HUES6 (cell line): ENCODE measurements around the gene DNPH1.

ENCODE experiments used
- H3K27ac ChIP-seq: 2 replicates; pipeline ENCODE4 v1.7.0; 2013; ENCODE audit warnings: low read depth, mild to moderate bottlenecking, low read length, inconsistent platforms
- H3K27me3 ChIP-seq: 2 replicates; pipeline ENCODE4 v1.6.1; 2013; ENCODE audit warnings: low read length; ENCODE audit not compliant: control insufficient read depth, insufficient read depth
- H3K36me3 ChIP-seq: 2 replicates; pipeline ENCODE4 v1.6.1; 2013; ENCODE audit warnings: low read length; ENCODE audit not compliant: control insufficient read depth, insufficient read depth
- H3K4me1 ChIP-seq: 2 replicates; pipeline ENCODE4 v1.6.1; 2013; ENCODE audit warnings: low read length; ENCODE audit not compliant: control insufficient read depth, insufficient read depth
- H3K4me3 ChIP-seq: 2 replicates; pipeline ENCODE4 v1.5.1; 2013; ENCODE audit warnings: low read depth, low read length
- H3K9ac ChIP-seq: one replicate; pipeline ENCODE4 v1.6.1; 2013; ENCODE audit warnings: mild to moderate bottlenecking, low read length
- H3K9me3 ChIP-seq: 2 replicates; pipeline ENCODE4 v1.6.1; 2013; ENCODE audit warnings: low read depth, low read length; ENCODE audit not compliant: control insufficient read depth, insufficient read depth

Gene DNPH1

DNA sequence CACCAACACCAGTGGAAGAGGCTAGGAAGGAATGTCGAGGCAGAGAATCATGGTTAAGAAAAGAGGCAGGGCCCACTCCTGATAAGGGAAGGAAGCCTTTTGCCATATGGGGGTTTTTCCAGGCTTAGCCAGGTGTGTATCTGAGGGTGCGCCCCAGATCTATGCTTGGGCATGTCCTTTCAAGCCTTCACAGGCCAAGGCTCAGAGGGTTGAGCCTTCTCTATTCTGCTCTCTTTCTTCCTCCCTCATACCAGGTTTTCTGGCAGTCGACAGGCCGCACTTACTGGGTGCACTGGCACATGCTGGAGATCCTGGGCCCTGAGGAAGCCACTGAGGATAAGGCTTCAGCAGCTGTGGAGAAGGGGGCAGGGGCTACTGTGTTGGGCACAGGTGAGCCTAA is 42.6 kb downstream of the DNPH1 start:
- Histone ChIP-seq H3K27me3 (no peaks in the 10 kb centered on the region), H3K36me3 (peaks cover 20% of the 10 kb centered on the region), H3K9me3 (no peaks in the 10 kb centered on the region), H3K9ac (no peak overlapping the region), H3K27ac (no peak overlapping the region), H3K4me1 (peaks cover 4% of the 10 kb centered on the region; the same call in 1 of the 2 replicates), H3K4me3 (no peak overlapping the region)

DNA sequence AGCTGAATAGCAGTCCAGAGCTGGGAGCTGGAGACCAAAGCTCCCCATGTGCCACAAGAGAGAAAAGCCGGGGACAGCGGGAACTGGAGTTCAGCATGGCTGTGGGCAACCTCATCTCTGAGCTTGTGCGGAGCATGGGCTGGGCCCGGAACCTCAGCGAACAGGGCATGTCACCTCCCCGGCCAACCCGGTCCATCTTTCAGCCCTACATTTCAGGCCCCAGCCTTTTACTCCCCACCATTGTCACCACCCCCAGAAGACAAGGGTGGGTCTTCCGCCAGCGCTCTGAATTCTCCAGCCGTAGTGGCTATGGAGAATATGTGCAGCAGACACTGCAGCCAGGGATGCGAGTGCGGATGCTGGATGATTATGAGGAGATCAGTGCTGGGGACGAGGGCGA is 43.3 kb downstream of the DNPH1 start:
- Histone ChIP-seq H3K9me3 (no peaks in the 10 kb centered on the region), H3K27me3 (no peaks in the 10 kb centered on the region), H3K4me3 (no peak overlapping the region), H3K27ac (no peak overlapping the region), H3K9ac (no peak overlapping the region), H3K4me1 (peaks cover 9% of the 10 kb centered on the region; the same call in 1 of the 2 replicates), H3K36me3 (peaks cover 20% of the 10 kb centered on the region)

DNA sequence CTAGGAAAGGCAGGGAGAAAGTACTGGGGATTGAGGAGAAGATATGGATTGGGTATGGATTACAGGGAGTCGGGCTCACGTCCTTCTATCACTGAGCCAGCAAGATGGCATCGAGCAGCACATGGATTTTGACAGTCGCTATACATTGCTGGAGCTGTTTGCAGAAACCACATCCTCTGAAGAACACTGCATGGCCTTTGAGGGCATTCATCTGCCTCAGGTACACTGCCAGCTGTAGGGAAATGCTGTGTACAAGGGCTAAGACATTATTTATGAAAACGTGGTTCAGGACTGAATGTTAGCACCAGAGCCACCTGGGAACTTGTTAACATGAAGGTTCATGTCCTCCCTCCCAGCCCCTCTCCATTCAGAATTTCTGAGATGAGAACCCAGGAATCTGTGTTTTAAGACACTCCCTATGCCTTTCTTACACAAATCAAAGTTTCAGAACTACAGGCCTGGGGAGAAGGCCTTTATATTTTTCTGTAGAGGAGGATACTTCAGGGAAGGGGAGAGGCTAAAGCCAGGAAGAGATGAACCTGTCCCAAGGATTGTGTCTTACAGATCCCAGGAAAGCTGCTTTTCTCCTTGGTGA is 43.8 kb downstream of the DNPH1 start:
- Histone ChIP-seq H3K9ac (no peak overlapping the region), H3K27me3 (no peaks in the 10 kb centered on the region), H3K27ac (no peak overlapping the region), H3K4me3 (no peak overlapping the region), H3K9me3 (no peaks in the 10 kb centered on the region), H3K36me3 (peaks cover 20% of the 10 kb centered on the region), H3K4me1 (peaks cover 14% of the 10 kb centered on the region; the same call in 1 of the 2 replicates)

DNA sequence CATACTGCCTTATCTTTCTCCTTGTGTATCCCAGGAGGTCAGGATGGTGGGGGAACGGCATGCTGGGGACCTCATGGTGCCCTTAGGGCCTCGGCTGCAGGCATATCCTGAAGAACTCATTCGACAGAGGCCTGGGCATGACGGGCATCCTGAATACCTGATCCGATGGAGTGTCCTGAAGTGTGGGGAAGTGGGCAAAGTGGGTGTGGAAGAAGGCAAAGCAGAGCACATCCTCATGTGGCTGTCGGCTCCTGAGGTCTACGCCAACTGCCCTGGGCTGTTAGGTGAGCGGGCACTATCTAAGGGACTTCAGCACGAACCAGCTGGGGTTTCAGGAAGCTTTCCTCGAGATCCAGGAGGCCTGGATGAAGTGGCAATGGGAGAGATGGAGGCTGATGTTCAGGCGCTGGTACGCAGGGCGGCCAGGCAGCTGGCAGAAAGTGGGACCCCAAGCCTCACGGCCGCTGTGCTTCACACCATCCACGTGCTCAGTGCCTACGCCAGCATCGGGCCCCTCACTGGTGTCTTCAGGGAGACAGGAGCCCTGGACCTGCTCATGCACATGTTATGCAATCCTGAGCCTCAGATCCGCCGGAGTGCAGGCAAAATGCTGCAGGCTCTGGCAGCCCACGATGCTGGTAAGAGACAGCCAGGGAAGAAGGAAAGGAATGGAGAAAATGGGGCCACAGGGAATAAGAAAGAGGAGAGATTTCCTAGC is 44.9 kb downstream of the DNPH1 start:
- Histone ChIP-seq H3K4me1 (peaks cover 15% of the 10 kb centered on the region; the same call in 1 of the 2 replicates), H3K27me3 (no peaks in the 10 kb centered on the region), H3K9ac (no peak overlapping the region), H3K4me3 (no peak overlapping the region), H3K27ac (no peak overlapping the region), H3K36me3 (peaks cover 22% of the 10 kb centered on the region), H3K9me3 (no peaks in the 10 kb centered on the region)

GRCh38 chr6:43183441-43183840 is 45.8 kb downstream of the DNPH1 start:
- peaks cover 32% of the 10 kb centered on the region for H3K36me3 ChIP-seq
- no peak overlapping the region for H3K4me3 ChIP-seq
- no peaks in the 10 kb centered on the region for H3K27me3 ChIP-seq
- peaks cover 15% of the 10 kb centered on the region; the same call in 1 of the 2 replicates for H3K4me1 ChIP-seq
- H3K9me3 ChIP-seq: no peaks in the 10 kb centered on the region
- no peak overlapping the region for H3K9ac ChIP-seq
- H3K27ac ChIP-seq: no peak overlapping the region

- Histone ChIP-seq H3K9ac (peak within 1 kb of the TSS; percentile 72), H3K27ac (no peak within 1 kb of the TSS; the same call in 1 of the 2 replicates)
These were observed 47.1 kb downstream of the DNPH1 start, which contains the start of gene CUL9 for GRCh38 chr6:43181942-43182860. Gene CUL9 (plus strand): TSS chr6:43182196. CDS start chr6:43184311, 2,115 bp downstream.

DNA sequence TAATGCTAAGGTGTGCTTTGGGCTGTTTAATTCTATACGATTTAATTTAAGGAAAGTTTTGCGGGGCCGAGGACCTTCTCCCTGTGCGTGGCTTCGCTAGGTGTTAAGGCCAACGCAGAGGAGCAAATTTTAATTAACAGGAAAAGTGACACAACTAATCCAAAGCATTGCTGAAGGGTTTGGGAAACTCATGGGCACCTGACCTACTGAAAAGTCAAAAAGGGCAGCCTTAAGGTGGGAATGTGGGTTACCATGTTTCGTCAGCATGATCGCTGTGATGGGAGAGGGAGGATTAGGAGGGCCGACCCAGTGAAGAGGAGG is 47.7 kb downstream of the DNPH1 start:
- Histone ChIP-seq H3K9ac (peak overlapping the region; percentile 72), H3K4me3 (peak overlapping the region; percentile 78), H3K9me3 (no peaks in the 10 kb centered on the region), H3K4me1 (peaks cover 15% of the 10 kb centered on the region; the same call in 1 of the 2 replicates), H3K27me3 (no peaks in the 10 kb centered on the region), H3K36me3 (peaks cover 27% of the 10 kb centered on the region), H3K27ac (no peak overlapping the region)

More at GRCh38 chr6:43181942-43182860, 47.1 kb downstream of the DNPH1 start, which contains the start of gene CUL9:
- peaks cover 15% of the 10 kb centered on the region; the same call in 1 of the 2 replicates for H3K4me1 ChIP-seq
- peak within 1 kb of the TSS; percentile 78 for H3K4me3 ChIP-seq
- H3K36me3 ChIP-seq: peaks cover 29% of the 10 kb centered on the region
- H3K27me3 ChIP-seq: no peaks in the 10 kb centered on the region
- no peaks in the 10 kb centered on the region for H3K9me3 ChIP-seq

- Histone ChIP-seq H3K4me3 (peak overlapping the region; percentile 78), H3K4me1 (peaks cover 15% of the 10 kb centered on the region; the same call in 1 of the 2 replicates), H3K9me3 (no peaks in the 10 kb centered on the region), H3K36me3 (peaks cover 32% of the 10 kb centered on the region), H3K9ac (no peak overlapping the region), H3K27ac (no peak overlapping the region), H3K27me3 (no peaks in the 10 kb centered on the region)
These were observed 48.3 kb downstream of the DNPH1 start for GRCh38 chr6:43180985-43181384.

DNA sequence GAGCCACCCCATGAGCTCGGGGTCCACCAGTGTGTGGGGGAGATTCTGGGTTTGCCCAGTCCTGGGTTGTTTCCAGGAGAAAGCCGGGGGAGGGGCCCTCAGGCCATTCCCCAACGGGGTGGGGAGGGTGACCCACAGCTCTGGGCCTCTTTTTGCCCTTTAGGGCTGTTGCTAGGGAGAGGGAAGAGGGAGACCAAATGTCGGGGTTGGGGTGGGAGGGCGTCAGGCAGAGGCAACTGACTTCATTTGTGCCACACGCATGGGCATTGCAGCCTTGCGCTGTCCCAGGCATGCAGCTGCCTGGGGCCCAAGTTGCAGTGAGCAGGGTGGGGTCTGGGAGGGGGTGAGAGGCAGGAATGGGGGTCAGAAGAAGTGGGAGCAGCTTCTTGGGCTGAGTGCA is 49.2 kb downstream of the DNPH1 start:
- H3K36me3 ChIP-seq: peaks cover 38% of the 10 kb centered on the region
- H3K9ac ChIP-seq: no peak overlapping the region

DNA sequence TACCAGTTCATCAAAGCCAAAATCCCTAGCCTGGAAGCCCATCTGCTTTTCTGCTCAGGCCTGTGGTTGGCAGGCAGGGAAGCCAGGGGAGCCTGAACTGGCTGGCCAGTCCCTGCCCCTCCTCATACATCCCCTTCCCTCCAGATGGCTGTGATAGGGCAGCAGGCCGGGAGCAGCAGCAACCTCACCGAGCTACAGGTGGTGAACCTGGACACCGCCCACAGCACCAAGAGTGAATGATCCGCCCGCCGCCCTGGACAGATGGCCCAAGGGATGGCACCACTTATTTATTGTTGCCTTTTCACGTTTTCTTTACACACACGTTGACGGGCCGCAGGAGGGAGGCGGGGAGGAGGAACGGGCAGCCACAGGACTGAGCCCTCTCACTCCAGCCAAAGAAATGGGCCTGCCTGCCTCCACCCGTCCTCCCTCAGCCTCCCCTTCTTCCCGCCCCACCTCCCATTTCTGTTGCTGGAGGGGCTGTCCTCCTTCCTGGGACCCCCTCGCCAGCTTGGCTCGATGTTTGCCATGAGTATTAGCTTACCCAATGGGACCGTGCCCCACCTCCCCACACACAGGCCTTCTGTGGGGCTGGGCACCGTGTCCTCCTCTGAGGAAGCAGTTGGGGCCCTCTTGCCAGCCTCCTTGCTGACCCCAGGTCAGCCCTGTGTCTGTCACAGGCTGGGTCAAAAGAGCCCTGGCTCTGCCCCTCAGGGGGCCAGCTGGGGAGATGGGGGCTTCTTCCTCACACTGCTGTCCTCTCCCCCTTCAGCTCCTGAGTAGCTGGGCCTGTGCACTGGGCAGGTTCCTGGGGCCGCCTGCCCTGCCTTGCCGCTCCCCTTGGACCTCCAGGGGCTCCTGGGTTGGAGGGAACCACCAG is 50.1 kb downstream of the DNPH1 start:
- no peak overlapping the region for H3K27ac ChIP-seq
- H3K9ac ChIP-seq: no peak overlapping the region
- no peaks in the 10 kb centered on the region for H3K27me3 ChIP-seq
- H3K9me3 ChIP-seq: no peaks in the 10 kb centered on the region
- H3K4me1 ChIP-seq: peaks cover 20% of the 10 kb centered on the region; the same call in 1 of the 2 replicates
- no peak overlapping the region for H3K4me3 ChIP-seq
- peaks cover 41% of the 10 kb centered on the region for H3K36me3 ChIP-seq

More for the DNA sequence above, 49.2 kb downstream of the DNPH1 start:
- H3K27ac ChIP-seq: no peak overlapping the region
- H3K9me3 ChIP-seq: no peaks in the 10 kb centered on the region
- no peak overlapping the region for H3K4me3 ChIP-seq
- no peaks in the 10 kb centered on the region for H3K27me3 ChIP-seq
- H3K4me1 ChIP-seq: peaks cover 16% of the 10 kb centered on the region; the same call in 1 of the 2 replicates
